Psoas muscle (tissue), 8 donors: ENCODE measurements around the gene TMA16. TPM values are rescaled to one million over a fixed set of nuclear protein-coding genes. Genes with fewer than 3 reads are reported as not detected.

Source experiments
- ATAC-seq, 4 donors: fragments of 200-7000 bp; cut with Tn5 transposase; one replicate each; pipeline ENCODE4 v1.9.1; 2020; ENCODE audit warnings: moderate library complexity in 3 of 4, mild to moderate bottlenecking in 2 of 4
- DNase-seq, 2 donors: peaks; one replicate each; pipeline ENCODE4 v3.0.0-alpha.2; 2020
- H3K27ac ChIP-seq: fragments of 200-600 bp; one replicate; pipeline ENCODE4 v1.8.0; 2022
- H3K27me3 ChIP-seq, 3 donors: fragments of 200-600 bp in 1 of 3; one replicate each; pipeline versions ENCODE4 v1.6.1 to v1.8.0; 2013 to 2022; ENCODE audit warnings: low read length in 2 of 3, mild to moderate bottlenecking in 2 of 3, moderate library complexity in 1 of 3; ENCODE audit not compliant: insufficient read depth in 3 of 3
- H3K36me3 ChIP-seq, 2 donors: fragments of 200-600 bp in 1 of 2; one replicate each; pipeline versions ENCODE4 v1.6.1 to v1.8.0; 2013 to 2022; ENCODE audit warnings: low read depth in 1 of 2, mild to moderate bottlenecking in 1 of 2, moderate library complexity in 1 of 2; ENCODE audit not compliant: insufficient read depth in 1 of 2
- H3K4me1 ChIP-seq: fragments of 200-600 bp; one replicate; pipeline ENCODE4 v1.8.0; 2022
- H3K4me3 ChIP-seq: fragments of 200-600 bp; one replicate; pipeline ENCODE4 v1.8.0; 2022; ENCODE audit warnings: mild to moderate bottlenecking
- H3K9me3 ChIP-seq: fragments of 200-600 bp; one replicate; pipeline ENCODE4 v1.8.0; 2022
- WGBS, 3 donors: extraction: QIAGEN DNeasy Blood & Tissue Kit; methylation state at CpG; one replicate each; pipeline versions ENCODE4 v1.1.6 to v1.1.7; 2013; 5-methylcytosine and 5-hydroxymethylcytosine counted together
- intact Hi-C, 2 donors: fragments of 100-400 bp; cut with DNase I; formaldehyde crosslinking; loops; one replicate each; pipeline versions ENCODE4 v1.11.0 to v1.14.2; 2022
- polyA plus RNA-seq, 3 donors: library from polyadenylated mRNA; stranded (reverse); fragments of 200-250 nt; gene quantifications; one replicate each; pipeline ENCODE4 v1.2.3, GENCODE V29; 2013
- total RNA-seq, 4 donors: library from RNA; stranded (reverse); fragmentation: NEBNext Ultra II Directional in 2 of 4; extraction: Animal tissue kit (Norgen Biotek cat#: 25700) in 2 of 4; gene quantifications; one replicate each; pipeline versions ENCODE4 v1.2.1 to v1.2.4, GENCODE V29; 2021 to 2023
- TF ChIP-seq, protein P1 (sequence below): fragments of 200-600 bp; IDR thresholded peaks from one replicate; pipeline ENCODE4 v1.8.0; 2022; ENCODE audit warnings: antibody characterized with exemption
- donor health status: healthy with polysubstance abuse.
- donor health status: DM: no; HTN: no; CAD: no; lungs with moderate emphysema.
- donor health status: Bipolar disorder and iron deficiency.
- donor health status: healthy.
- donor health status: DM: yes; HTN: yes; CAD: no.
- donor health status: DM: no; HTN: no; CAD: no.
- donor health status: DM: no; HTN: no; CAD: no.
- donor health status: DM: yes; HTN: yes; CAD: no.

Gene TMA16
- total and polyA plus RNA-seq, 7 donors = 4.6 to 14.7 (median 9.9) TPM

GRCh38 chr4:163495900-163496299, 1.4 kb downstream of the TMA16 start:
- WGBS, 3 donors = 9 to 13% (median 13%) methylated on average over 1 of the region's 1 CpG
- no peaks in the 10 kb centered on the region for H3K36me3 ChIP-seq
- no peaks in the 10 kb centered on the region for H3K27me3 ChIP-seq
- DNase-seq (no peak), ATAC-seq (no peak)
- TF ChIP-seq, protein P1, sequence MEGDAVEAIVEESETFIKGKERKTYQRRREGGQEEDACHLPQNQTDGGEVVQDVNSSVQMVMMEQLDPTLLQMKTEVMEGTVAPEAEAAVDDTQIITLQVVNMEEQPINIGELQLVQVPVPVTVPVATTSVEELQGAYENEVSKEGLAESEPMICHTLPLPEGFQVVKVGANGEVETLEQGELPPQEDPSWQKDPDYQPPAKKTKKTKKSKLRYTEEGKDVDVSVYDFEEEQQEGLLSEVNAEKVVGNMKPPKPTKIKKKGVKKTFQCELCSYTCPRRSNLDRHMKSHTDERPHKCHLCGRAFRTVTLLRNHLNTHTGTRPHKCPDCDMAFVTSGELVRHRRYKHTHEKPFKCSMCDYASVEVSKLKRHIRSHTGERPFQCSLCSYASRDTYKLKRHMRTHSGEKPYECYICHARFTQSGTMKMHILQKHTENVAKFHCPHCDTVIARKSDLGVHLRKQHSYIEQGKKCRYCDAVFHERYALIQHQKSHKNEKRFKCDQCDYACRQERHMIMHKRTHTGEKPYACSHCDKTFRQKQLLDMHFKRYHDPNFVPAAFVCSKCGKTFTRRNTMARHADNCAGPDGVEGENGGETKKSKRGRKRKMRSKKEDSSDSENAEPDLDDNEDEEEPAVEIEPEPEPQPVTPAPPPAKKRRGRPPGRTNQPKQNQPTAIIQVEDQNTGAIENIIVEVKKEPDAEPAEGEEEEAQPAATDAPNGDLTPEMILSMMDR = no peak
- no peaks in the 10 kb centered on the region for H3K9me3 ChIP-seq
- H3K4me3 ChIP-seq = peak overlapping the region; percentile 92
- H3K27ac ChIP-seq = no peak overlapping the region
- intact Hi-C loops = no loop called here
- peaks cover 7% of the 10 kb centered on the region for H3K4me1 ChIP-seq

- Histone ChIP-seq H3K9me3 (no peaks in the 10 kb centered on the region), H3K27me3 (no peaks in the 10 kb centered on the region), H3K36me3 (no peaks in the 10 kb centered on the region), H3K4me1 (peaks cover 4% of the 10 kb centered on the region), H3K27ac (no peak overlapping the region), H3K4me3 (no peak overlapping the region)
- DNase-seq (no peak), ATAC-seq (no peak)
- TF ChIP-seq, protein P1 = no peak
- 94 to 100% (median 95%) methylated on average over 1 of the region's 1 CpG for whole genome bisulfite sequencing, 3 donors
- intact Hi-C loops = no loop called here
Observed at GRCh38 chr4:163500586-163500985, 6.1 kb downstream of the TMA16 start.

DNA sequence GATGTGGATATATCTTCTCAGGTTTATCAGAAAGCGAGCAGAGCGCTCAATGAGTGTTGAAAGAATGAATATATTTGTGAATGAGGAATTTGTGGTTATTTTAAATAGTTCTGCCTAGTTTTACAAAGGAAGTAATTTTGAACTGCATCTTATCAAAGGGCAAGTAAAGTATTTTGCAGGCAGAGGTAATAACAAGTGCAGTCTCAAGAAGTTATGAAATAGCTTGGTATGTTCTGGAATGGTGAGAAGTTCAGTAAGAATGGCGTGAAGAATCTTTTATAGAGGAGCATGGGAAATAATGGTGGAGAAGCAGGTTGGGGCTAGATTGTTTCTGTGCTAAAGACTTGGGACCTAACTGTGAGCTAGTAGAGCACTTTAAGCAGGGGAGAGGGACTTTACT, 10.9 kb downstream of the TMA16 start:
- ATAC-seq (no peak), DNase-seq (no peak)
- Histone ChIP-seq H3K36me3 (peaks cover 0 to 34% of the 10 kb centered on the region in 2 donors), H3K4me3 (no peak overlapping the region), H3K4me1 (no peaks in the 10 kb centered on the region), H3K27ac (no peak overlapping the region), H3K9me3 (no peaks in the 10 kb centered on the region), H3K27me3 (no peaks in the 10 kb centered on the region)
- intact Hi-C loops = no loop called here
- TF ChIP-seq, protein P1 = no peak
- WGBS, 3 donors = 90 to 98% (median 94%) methylated on average over 3 of the region's 3 CpGs

GRCh38 chr4:163515198-163515597, 20.7 kb downstream of the TMA16 start:
- WGBS, 3 donors = 87 to 91% (median 91%) methylated on average over 8 of the region's 8 CpGs

More at GRCh38 chr4:163515198-163515597, 20.7 kb downstream of the TMA16 start:
- Histone ChIP-seq H3K4me1 (no peaks in the 10 kb centered on the region), H3K27ac (no peak overlapping the region), H3K36me3 (peaks cover 3 to 77% of the 10 kb centered on the region in 2 donors), H3K9me3 (no peaks in the 10 kb centered on the region), H3K27me3 (no peaks in the 10 kb centered on the region), H3K4me3 (no peak overlapping the region)
- TF ChIP-seq, protein P1 = no peak
- DNase-seq = no peak
- ATAC-seq = no peak
- intact Hi-C loops = no loop called here
